ENCODE measurements around the gene IQCE. TPM values are rescaled to one million over a fixed set of nuclear protein-coding genes. Genes with fewer than 3 reads are reported as not detected.

IQCE gene
- total RNA-seq, 1 experiment from 2014 or later: 16.7 TPM

- Mint-ChIP-seq H3K36me3 (ENCODE audit: insufficient read depth, unreplicated experiment) (peaks cover 10% of the 10 kb centered on the region), H3K4me1 (ENCODE audit: insufficient read depth, unreplicated experiment) (no peaks in the 10 kb centered on the region), H3K27me3 (ENCODE audit: insufficient read depth, unreplicated experiment) (no peaks in the 10 kb centered on the region), H3K9me3 (ENCODE audit: unreplicated experiment) (no peaks in the 10 kb centered on the region), H3K27ac (ENCODE audit: low read depth, unreplicated experiment) (no peak overlapping the region), H3K4me3 (ENCODE audit: unreplicated experiment) (no peak overlapping the region)
- intact Hi-C loops (cut with micrococcal nuclease): no loop called here
- ChIA-PET POLR2A (no interaction called here), CTCF (no interaction called here)
- DNase-seq (ENCODE audit: unreplicated experiment): no peak
- no peak for TF ChIP-seq CTCF (IDR thresholded peaks at IDR 0.05; ENCODE audit: unreplicated experiment)
- BruUV-seq (replicated peaks): no TSS peak
Observed at GRCh38 chr7:2651336-2651735, 92.6 kb downstream of the IQCE start.

GRCh38 chr7:2651847-2652735 lies 93.3 kb downstream of the IQCE start:
- Mint-ChIP-seq H3K4me3 (ENCODE audit: unreplicated experiment) (no peak overlapping the region), H3K36me3 (ENCODE audit: insufficient read depth, unreplicated experiment) (peaks cover 10% of the 10 kb centered on the region), H3K27ac (ENCODE audit: low read depth, unreplicated experiment) (no peak overlapping the region), H3K4me1 (ENCODE audit: insufficient read depth, unreplicated experiment) (no peaks in the 10 kb centered on the region), H3K27me3 (ENCODE audit: insufficient read depth, unreplicated experiment) (no peaks in the 10 kb centered on the region), H3K9me3 (ENCODE audit: unreplicated experiment) (no peaks in the 10 kb centered on the region)
- BruUV-seq (replicated peaks): no TSS peak
- TF ChIP-seq CTCF (IDR thresholded peaks at IDR 0.05; ENCODE audit: unreplicated experiment): no peak
- CTCF ChIA-PET: no interaction called here
- POLR2A ChIA-PET: no interaction called here
- DNase-seq (ENCODE audit: unreplicated experiment): no peak
- intact Hi-C loops (cut with micrococcal nuclease): no loop called here

GRCh38 chr7:2652736-2653060 lies 93.9 kb downstream of the IQCE start:
- Mint-ChIP-seq H3K36me3 (ENCODE audit: insufficient read depth, unreplicated experiment) (peaks cover 10% of the 10 kb centered on the region), H3K4me1 (ENCODE audit: insufficient read depth, unreplicated experiment) (no peaks in the 10 kb centered on the region), H3K9me3 (ENCODE audit: unreplicated experiment) (no peaks in the 10 kb centered on the region), H3K27me3 (ENCODE audit: insufficient read depth, unreplicated experiment) (no peaks in the 10 kb centered on the region), H3K27ac (ENCODE audit: low read depth, unreplicated experiment) (no peak overlapping the region), H3K4me3 (ENCODE audit: unreplicated experiment) (no peak overlapping the region)
- DNase-seq (ENCODE audit: unreplicated experiment): no peak
- intact Hi-C loops (cut with micrococcal nuclease): no loop called here
- ChIA-PET POLR2A (no interaction called here), CTCF (no interaction called here)
- BruUV-seq (replicated peaks): no TSS peak
- no peak for TF ChIP-seq CTCF (IDR thresholded peaks at IDR 0.05; ENCODE audit: unreplicated experiment)

- Mint-ChIP-seq H3K9me3 (ENCODE audit: unreplicated experiment) (no peaks in the 10 kb centered on the region), H3K36me3 (ENCODE audit: insufficient read depth, unreplicated experiment) (peaks cover 15% of the 10 kb centered on the region), H3K4me3 (ENCODE audit: unreplicated experiment) (no peak overlapping the region), H3K27ac (ENCODE audit: low read depth, unreplicated experiment) (no peak overlapping the region), H3K4me1 (ENCODE audit: insufficient read depth, unreplicated experiment) (no peaks in the 10 kb centered on the region), H3K27me3 (ENCODE audit: insufficient read depth, unreplicated experiment) (no peaks in the 10 kb centered on the region)
- TF ChIP-seq CTCF (IDR thresholded peaks at IDR 0.05; ENCODE audit: unreplicated experiment): no peak
- BruUV-seq (replicated peaks): no TSS peak
- CTCF ChIA-PET: interaction anchor here (1.5 kb wide), 1 partner anchor 28 kb away, joined by 3 read pairs; no protein-coding TSS in a partner anchor
- POLR2A ChIA-PET: interaction anchor here (1.1 kb wide), 1 partner anchor 21 kb away, joined by 3 read pairs; no protein-coding TSS in a partner anchor
- no peak for DNase-seq (ENCODE audit: unreplicated experiment)
- intact Hi-C loops (cut with micrococcal nuclease): no loop called here
Observed at GRCh38 chr7:2654059-2654458, 95.3 kb downstream of the IQCE start.
